Measurements from ENCODE around the gene ADRA2C.

Gene ADRA2C

DNA sequence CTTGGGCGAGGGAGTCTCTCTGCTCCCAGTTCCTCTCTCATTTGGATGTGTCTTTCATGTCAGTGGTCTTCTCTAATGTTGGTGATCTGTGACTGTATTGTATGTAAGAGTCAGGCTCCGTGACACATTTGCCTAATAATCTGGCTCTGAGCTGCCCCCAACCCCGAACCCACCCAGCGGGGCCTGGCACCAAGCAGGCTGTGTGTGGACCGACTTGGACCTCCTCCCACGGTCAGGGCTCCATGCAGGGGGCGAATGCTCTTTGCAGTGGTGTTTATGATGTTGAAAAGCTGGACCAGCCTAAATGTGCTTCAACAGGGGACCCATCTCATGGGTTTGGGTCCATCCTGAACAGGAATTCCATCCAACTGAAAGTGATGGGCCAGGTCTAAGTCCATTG, 47.0 kb upstream of the ADRA2C start:
- 71% methylated on average over 6 of the region's 7 CpGs for WGBS
- H3K4me2 ChIP-seq (ENCODE audit: low read length, poor library complexity, severe bottlenecking): no peak overlapping the region
- no peaks in the 10 kb centered on the region for H3K36me3 ChIP-seq (ENCODE audit: control insufficient read depth in 1 of 2, insufficient read depth in 2 of 2, low read depth in 1 of 2, low read length in 2 of 2)
- no peak overlapping the region for H4K91ac ChIP-seq (ENCODE audit: low read length)
- H2AK5ac ChIP-seq (ENCODE audit: low read length, severe bottlenecking): no peak overlapping the region
- H3K4me3 ChIP-seq (ENCODE audit: insufficient read depth in 1 of 2, low read depth in 1 of 2, low read length in 2 of 2): no peak overlapping the region
- H3K18ac ChIP-seq (ENCODE audit: low read depth in 1 of 2, low read length in 2 of 2): no peak overlapping the region
- H2BK15ac ChIP-seq (ENCODE audit: low read depth, poor library complexity, severe bottlenecking): no peak overlapping the region
- DNase-seq: no peak
- no peak overlapping the region for H3K9ac ChIP-seq (ENCODE audit: low read length)
- H2BK5ac ChIP-seq (ENCODE audit: low read depth, low read length, poor library complexity, severe bottlenecking): no peak overlapping the region
- H2BK120ac ChIP-seq (ENCODE audit: low read depth, low read length): no peak overlapping the region
- H3K14ac ChIP-seq (ENCODE audit: low read length in 2 of 2): no peak overlapping the region
- peaks cover 12% of the 10 kb centered on the region for H3K9me3 ChIP-seq (ENCODE audit: control insufficient read depth, low read length)
- H2BK12ac ChIP-seq (ENCODE audit: low read length in 2 of 2): no peak overlapping the region
- no peak overlapping the region for H3K27ac ChIP-seq (ENCODE audit: low read length, poor library complexity, severe bottlenecking)
- H3K4me1 ChIP-seq (ENCODE audit: control insufficient read depth, insufficient read depth, low read depth, low read length): peaks cover 2% of the 10 kb centered on the region
- no peaks in the 10 kb centered on the region for H3K79me1 ChIP-seq (replicated peaks; ENCODE audit: low read length, poor library complexity, severe bottlenecking)
- no peak overlapping the region for H2AFZ ChIP-seq (ENCODE audit: low read depth, low read length)
- no peak overlapping the region for H4K8ac ChIP-seq (ENCODE audit: low read length)
- no peak overlapping the region for H3K4ac ChIP-seq (ENCODE audit: low read depth in 1 of 2, low read length in 2 of 2)
- peaks cover 16 to 82% of the 10 kb centered on the region in 2 experiments for H3K27me3 ChIP-seq (ENCODE audit: control insufficient read depth in 1 of 2, insufficient read depth in 1 of 2, low read length in 2 of 2)
- no peak overlapping the region for H3K23ac ChIP-seq (ENCODE audit: low read length in 2 of 2)

DNA sequence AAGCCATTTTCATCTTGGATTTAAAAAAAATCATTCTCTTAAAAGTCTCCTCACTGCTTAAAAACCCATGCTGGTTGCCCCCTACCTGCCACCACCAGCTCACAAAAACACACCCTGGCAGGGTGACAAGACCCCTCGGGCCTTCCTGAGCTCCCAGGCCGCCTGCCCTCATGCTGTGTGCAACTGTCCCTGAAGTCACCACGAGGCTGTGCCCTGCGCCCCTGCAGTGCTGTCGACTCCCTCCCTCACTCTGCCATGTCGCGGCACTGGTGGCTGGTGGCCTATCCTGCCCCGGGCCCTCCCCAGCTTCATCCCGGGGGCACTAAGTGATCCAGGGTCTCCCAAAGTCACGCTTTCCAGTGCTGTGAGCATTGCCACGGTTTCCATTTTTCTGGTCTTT, 46.3 kb upstream of the ADRA2C start:
- Histone ChIP-seq H3K4me2 (ENCODE audit: low read length, poor library complexity, severe bottlenecking) (no peak overlapping the region), H3K18ac (ENCODE audit: low read depth in 1 of 2, low read length in 2 of 2) (no peak overlapping the region), H3K79me1 (replicated peaks; ENCODE audit: low read length, poor library complexity, severe bottlenecking) (no peaks in the 10 kb centered on the region), H3K27ac (ENCODE audit: low read length, poor library complexity, severe bottlenecking) (no peak overlapping the region), H3K36me3 (ENCODE audit: control insufficient read depth in 1 of 2, insufficient read depth in 2 of 2, low read depth in 1 of 2, low read length in 2 of 2) (no peaks in the 10 kb centered on the region), H3K9me3 (ENCODE audit: control insufficient read depth, low read length) (peaks cover 12% of the 10 kb centered on the region), H2AK5ac (ENCODE audit: low read length, severe bottlenecking) (no peak overlapping the region), H2AFZ (ENCODE audit: low read depth, low read length) (no peak overlapping the region), H2BK15ac (ENCODE audit: low read depth, poor library complexity, severe bottlenecking) (no peak overlapping the region), H2BK120ac (ENCODE audit: low read depth, low read length) (no peak overlapping the region), H3K9ac (ENCODE audit: low read length) (no peak overlapping the region), H4K91ac (ENCODE audit: low read length) (no peak overlapping the region), H3K4ac (ENCODE audit: low read depth in 1 of 2, low read length in 2 of 2) (no peak overlapping the region), H2BK12ac (ENCODE audit: low read length in 2 of 2) (no peak overlapping the region), H4K8ac (ENCODE audit: low read length) (no peak overlapping the region), H3K4me3 (ENCODE audit: insufficient read depth in 1 of 2, low read depth in 1 of 2, low read length in 2 of 2) (no peak overlapping the region), H3K23ac (ENCODE audit: low read length in 2 of 2) (no peak overlapping the region), H3K27me3 (ENCODE audit: control insufficient read depth in 1 of 2, insufficient read depth in 1 of 2, low read length in 2 of 2) (peaks cover 23 to 82% of the 10 kb centered on the region in 2 experiments), H3K4me1 (ENCODE audit: control insufficient read depth, insufficient read depth, low read depth, low read length) (peaks cover 2% of the 10 kb centered on the region), H2BK5ac (ENCODE audit: low read depth, low read length, poor library complexity, severe bottlenecking) (no peak overlapping the region), H3K14ac (ENCODE audit: low read length in 2 of 2) (no peak overlapping the region)
- WGBS: 69% methylated on average over 11 of the region's 11 CpGs
- no peak for DNase-seq

DNA sequence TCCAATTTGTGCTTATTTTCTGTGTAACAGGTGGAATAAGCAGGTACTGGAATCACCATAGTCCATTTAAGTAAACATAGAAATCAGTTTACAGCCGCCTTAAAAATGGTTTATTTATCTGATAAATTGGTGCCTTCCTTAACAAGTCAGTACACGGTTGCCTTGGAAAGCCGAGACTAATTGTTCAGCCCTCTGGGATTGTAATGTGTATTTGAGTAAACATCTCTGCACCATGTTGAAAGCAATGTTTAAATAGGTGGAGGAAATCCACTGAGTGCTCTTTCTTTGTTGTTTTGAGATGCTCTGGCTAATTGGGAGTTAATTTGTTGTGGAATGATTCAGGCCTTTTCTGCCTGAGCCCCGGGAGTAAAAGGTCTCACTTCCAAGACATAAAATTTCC, 45.7 kb upstream of the ADRA2C start:
- Histone ChIP-seq H3K4me1 (ENCODE audit: control insufficient read depth, insufficient read depth, low read depth, low read length) (peaks cover 2% of the 10 kb centered on the region), H2BK5ac (ENCODE audit: low read depth, low read length, poor library complexity, severe bottlenecking) (no peak overlapping the region)

DNA sequence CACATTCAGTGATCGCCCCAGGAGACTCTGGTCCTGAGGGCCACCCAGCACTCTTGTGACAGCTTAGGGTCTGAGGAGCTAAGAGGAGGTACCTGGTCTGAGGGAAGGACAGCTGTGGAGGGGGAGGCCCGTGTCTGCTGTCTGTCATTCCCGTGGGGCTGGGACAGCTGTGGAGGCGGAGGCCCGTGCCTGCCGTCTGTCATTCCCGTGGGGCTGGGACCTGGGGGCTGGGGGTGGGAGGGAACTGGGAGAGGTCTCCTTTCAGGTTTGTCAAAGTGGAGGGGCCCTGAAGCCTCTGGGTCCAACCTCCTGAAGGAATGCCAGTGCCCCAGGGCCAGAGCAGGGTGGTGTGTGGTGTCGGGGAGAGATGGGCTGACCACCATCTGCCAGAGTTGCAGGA, 45.0 kb upstream of the ADRA2C start:
- Histone ChIP-seq H2AK5ac (ENCODE audit: low read length, severe bottlenecking) (no peak overlapping the region), H3K79me1 (replicated peaks; ENCODE audit: low read length, poor library complexity, severe bottlenecking) (no peaks in the 10 kb centered on the region), H3K36me3 (ENCODE audit: control insufficient read depth in 1 of 2, insufficient read depth in 2 of 2, low read depth in 1 of 2, low read length in 2 of 2) (no peaks in the 10 kb centered on the region), H3K9ac (ENCODE audit: low read length) (no peak overlapping the region), H2BK5ac (ENCODE audit: low read depth, low read length, poor library complexity, severe bottlenecking) (no peak overlapping the region), H2BK120ac (ENCODE audit: low read depth, low read length) (no peak overlapping the region), H3K27ac (ENCODE audit: low read length, poor library complexity, severe bottlenecking) (no peak overlapping the region), H2BK15ac (ENCODE audit: low read depth, poor library complexity, severe bottlenecking) (no peak overlapping the region), H3K4ac (ENCODE audit: low read depth in 1 of 2, low read length in 2 of 2) (no peak overlapping the region), H4K91ac (ENCODE audit: low read length) (no peak overlapping the region), H3K27me3 (ENCODE audit: control insufficient read depth in 1 of 2, insufficient read depth in 1 of 2, low read length in 2 of 2) (peaks cover 32 to 79% of the 10 kb centered on the region in 2 experiments), H3K14ac (ENCODE audit: low read length in 2 of 2) (no peak overlapping the region), H3K23ac (ENCODE audit: low read length in 2 of 2) (no peak overlapping the region), H3K9me3 (ENCODE audit: control insufficient read depth, low read length) (peaks cover 12% of the 10 kb centered on the region), H3K4me2 (ENCODE audit: low read length, poor library complexity, severe bottlenecking) (no peak overlapping the region), H3K4me1 (ENCODE audit: control insufficient read depth, insufficient read depth, low read depth, low read length) (peaks cover 2% of the 10 kb centered on the region), H3K18ac (ENCODE audit: low read depth in 1 of 2, low read length in 2 of 2) (no peak overlapping the region), H2BK12ac (ENCODE audit: low read length in 2 of 2) (no peak overlapping the region), H4K8ac (ENCODE audit: low read length) (no peak overlapping the region), H2AFZ (ENCODE audit: low read depth, low read length) (no peak overlapping the region), H3K4me3 (ENCODE audit: insufficient read depth in 1 of 2, low read depth in 1 of 2, low read length in 2 of 2) (no peak overlapping the region)
- DNase-seq: no peak
- WGBS: 66% methylated on average over 8 of the region's 8 CpGs

More for the DNA sequence above, 45.7 kb upstream of the ADRA2C start:
- Histone ChIP-seq H3K9me3 (ENCODE audit: control insufficient read depth, low read length) (peaks cover 12% of the 10 kb centered on the region), H2BK15ac (ENCODE audit: low read depth, poor library complexity, severe bottlenecking) (no peak overlapping the region), H4K8ac (ENCODE audit: low read length) (no peak overlapping the region), H3K79me1 (replicated peaks; ENCODE audit: low read length, poor library complexity, severe bottlenecking) (no peaks in the 10 kb centered on the region), H2BK12ac (ENCODE audit: low read length in 2 of 2) (no peak overlapping the region), H3K36me3 (ENCODE audit: control insufficient read depth in 1 of 2, insufficient read depth in 2 of 2, low read depth in 1 of 2, low read length in 2 of 2) (no peaks in the 10 kb centered on the region), H3K4ac (ENCODE audit: low read depth in 1 of 2, low read length in 2 of 2) (no peak overlapping the region), H3K18ac (ENCODE audit: low read depth in 1 of 2, low read length in 2 of 2) (no peak overlapping the region), H3K14ac (ENCODE audit: low read length in 2 of 2) (no peak overlapping the region), H2BK120ac (ENCODE audit: low read depth, low read length) (no peak overlapping the region), H3K4me3 (ENCODE audit: insufficient read depth in 1 of 2, low read depth in 1 of 2, low read length in 2 of 2) (no peak overlapping the region), H2AFZ (ENCODE audit: low read depth, low read length) (no peak overlapping the region), H4K91ac (ENCODE audit: low read length) (no peak overlapping the region), H3K4me2 (ENCODE audit: low read length, poor library complexity, severe bottlenecking) (no peak overlapping the region), H3K27me3 (ENCODE audit: control insufficient read depth in 1 of 2, insufficient read depth in 1 of 2, low read length in 2 of 2) (peaks cover 29 to 82% of the 10 kb centered on the region in 2 experiments), H3K9ac (ENCODE audit: low read length) (no peak overlapping the region), H2AK5ac (ENCODE audit: low read length, severe bottlenecking) (no peak overlapping the region), H3K27ac (ENCODE audit: low read length, poor library complexity, severe bottlenecking) (no peak overlapping the region), H3K23ac (ENCODE audit: low read length in 2 of 2) (no peak overlapping the region)
- WGBS: 58% methylated on average over 4 of the region's 4 CpGs
- DNase-seq: no peak

Measured in mesenchymal stem cell (in vitro differentiated cells and primary cell).